Stimulated activated CD4-positive, alpha-beta T cell treated with anti-CD3 and anti-CD28 coated beads, Interleukin-12 subunit alpha, Interleukin-12 subunit beta, amount 100 ng/mL, for 4 hours (primary cell): ENCODE data around the gene SRP72.
A peak's percentile ranks its signal among the peaks of the same experiment; 100 is the strongest.
"Not testable (repeated sequence)": the region's sequence is repeated elsewhere in the genome, so short reads cannot be mapped to it uniquely, and the experiment has no call there.

Experiments used
- DNase-seq: peaks from one replicate; pipeline ENCODE4 v3.0.0-alpha.2; 2020

Gene SRP72

DNA sequence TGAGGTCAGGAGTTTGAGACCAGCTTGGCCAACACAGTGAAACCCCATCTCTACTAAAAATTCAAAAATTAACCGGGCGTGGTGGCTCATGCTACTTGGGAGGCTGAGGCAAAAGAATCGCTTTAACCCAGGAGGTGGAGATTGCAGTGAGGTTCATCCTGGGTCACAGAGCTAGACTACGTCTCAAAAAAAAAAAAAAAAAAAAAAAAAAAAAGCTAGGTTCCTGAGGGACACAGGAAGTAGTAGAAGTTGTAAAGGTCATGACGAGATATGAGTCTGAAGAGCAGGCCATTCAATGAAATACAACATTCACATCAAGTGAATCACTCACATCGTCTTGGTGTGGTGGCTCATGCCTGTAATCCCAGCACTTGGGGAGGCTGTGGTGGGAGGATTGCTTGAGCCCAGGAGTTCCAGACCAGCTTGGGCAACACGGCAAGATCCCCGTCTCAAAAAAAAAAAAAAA lies 1.1 kb upstream of the SRP72 start:
- not testable (repeated sequence) for DNase-seq

DNA sequence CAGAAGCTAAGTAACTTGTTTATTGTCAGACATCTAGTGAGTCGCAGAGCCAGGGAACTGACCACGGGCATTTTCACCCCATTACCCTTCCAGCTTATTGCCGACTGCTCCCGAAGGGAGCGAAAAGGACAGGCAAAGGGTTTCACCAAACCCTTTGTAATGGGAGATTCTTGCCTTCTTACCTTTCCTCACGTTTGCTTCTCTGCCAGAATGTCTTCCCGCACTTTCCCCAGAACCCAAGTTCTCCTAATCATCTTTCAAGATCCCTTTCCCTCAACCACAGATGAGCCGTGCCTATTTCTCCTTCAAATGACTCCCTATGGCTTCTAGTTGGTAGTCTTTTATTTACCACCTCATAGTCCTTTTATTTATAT lies 520 bp upstream of the SRP72 start:
- DNase-seq = no peak

DNA sequence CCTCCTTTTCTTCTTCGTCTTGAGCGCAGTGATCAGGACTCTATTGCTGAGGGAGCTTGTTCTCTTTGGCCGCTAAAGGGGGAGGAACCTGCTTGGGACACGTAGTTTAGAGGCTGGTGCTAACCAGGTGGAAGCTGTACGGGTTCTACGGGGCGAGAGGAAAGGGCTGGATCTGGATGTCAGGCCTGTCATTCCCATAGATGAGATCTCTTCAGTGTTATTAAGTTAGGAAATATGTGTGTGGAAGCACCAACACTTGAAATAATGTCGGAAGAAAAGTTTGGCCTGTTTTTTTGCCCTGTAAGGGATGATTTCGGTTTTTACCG lies 643 bp downstream of the SRP72 start:
- peak; percentile 17 for DNase-seq

DNA sequence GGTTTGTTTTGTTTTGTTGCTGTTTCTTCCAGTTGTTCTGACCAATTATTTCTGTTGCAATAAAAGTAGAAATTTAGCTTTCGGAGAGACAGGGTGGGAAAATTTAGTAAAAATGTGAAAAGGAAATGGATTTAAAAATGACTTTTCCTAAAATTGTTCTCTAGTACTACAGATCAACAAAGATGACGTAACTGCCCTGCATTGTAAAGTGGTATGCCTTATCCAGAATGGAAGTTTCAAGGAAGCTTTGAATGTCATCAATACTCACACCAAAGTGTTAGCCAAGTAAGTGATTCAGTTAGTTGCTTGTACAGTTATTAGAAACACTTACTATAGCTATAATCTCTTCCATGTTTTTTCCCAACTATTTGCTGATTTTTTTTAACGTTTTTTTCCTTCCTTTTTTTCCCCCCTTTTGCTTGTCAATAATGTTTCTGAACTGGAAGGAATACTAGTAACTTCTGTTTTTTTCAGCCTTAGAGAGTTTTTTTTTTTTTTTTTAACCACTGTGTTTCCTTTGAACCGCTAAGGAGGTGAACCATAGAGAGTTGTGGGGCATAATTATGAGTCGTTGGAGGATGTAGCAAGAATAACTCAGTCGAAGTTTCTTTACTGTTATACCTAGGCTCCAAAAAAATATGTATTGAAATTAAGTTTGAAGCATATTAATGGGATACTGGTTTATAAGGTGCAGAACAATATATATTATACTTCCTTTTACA lies 2.2 kb downstream of the SRP72 start:
- DNase-seq = no peak

DNA sequence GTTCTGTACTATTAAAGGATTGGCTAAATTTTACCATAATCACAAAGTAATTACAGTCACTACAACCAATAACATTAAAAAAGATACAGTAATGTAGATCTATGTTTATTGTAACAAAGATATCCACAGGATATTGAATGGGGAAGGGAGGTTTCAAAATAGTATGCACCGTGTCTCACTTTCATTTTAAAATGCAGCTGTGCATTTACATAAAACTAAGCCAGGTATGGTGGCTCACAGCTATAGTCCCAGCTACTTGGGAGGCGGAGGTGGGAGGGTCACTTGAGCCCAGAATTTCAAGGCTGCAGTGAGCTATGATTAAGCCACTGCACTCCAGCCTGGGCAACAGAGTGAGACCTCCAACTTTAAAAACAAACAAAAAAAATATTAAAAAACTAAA lies 8.5 kb downstream of the SRP72 start:
- DNase-seq = no peak

DNA sequence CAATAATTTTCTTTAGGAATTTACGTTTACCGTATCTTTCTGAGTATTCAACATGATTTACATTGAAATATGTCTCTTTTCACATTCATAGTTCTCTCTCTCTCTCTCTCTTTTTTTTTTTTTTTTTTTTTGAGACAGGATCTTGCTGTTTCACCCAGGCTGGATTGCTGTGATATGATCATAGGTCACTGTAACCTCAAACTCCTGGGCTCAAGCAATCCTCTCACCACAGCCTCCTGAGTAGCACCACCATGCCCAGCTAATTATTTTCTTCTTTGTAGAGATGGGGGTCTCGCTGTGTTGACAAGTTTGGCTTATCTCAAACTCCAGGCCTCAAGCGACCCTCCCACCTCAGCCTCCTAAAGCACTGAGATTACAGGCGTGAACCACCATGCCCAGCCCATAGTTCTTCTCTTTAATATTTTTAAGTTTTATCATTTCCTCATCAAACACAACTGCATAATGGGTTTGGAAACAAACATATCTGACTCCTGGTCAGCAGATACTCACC lies 9.8 kb downstream of the SRP72 start:
- DNase-seq = no peak

DNA sequence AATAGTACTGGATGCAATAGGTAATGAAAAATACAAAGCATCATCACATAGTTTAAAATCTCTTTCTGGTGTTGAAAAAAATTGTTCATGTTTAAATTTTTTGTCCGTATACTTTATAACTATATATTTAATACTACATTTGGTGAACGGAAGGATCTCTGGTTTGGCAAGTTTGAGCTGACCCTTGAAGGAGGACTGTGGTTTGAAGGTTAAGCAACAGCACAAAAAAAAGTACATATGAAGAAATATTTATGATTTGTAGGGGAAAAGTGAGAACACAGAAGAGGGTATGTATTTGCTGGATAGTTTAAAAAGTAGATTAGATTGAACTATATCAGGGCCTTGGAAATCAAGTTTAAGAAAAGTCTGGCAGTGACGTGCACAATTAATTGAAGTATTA lies 13.3 kb downstream of the SRP72 start:
- no peak for DNase-seq

DNA sequence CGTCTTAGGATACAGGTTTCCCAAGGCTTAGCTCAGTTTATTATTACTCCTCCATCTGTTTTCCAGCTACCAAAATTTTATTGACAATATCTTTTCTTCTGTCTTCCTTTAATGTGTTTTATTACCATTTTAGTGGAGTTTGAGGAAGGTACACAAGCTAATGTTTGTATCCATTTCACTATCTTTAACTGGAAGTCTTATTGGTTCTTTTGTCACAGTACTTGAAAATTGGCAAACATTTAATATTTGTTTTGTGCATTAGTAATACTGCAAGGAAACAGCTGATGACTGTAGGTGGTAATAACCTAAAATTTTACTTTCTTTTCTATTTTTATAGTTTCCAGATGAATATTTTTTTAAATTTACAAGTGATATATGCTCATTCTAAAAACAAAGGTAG lies 28.8 kb downstream of the SRP72 start:
- no peak for DNase-seq

DNA sequence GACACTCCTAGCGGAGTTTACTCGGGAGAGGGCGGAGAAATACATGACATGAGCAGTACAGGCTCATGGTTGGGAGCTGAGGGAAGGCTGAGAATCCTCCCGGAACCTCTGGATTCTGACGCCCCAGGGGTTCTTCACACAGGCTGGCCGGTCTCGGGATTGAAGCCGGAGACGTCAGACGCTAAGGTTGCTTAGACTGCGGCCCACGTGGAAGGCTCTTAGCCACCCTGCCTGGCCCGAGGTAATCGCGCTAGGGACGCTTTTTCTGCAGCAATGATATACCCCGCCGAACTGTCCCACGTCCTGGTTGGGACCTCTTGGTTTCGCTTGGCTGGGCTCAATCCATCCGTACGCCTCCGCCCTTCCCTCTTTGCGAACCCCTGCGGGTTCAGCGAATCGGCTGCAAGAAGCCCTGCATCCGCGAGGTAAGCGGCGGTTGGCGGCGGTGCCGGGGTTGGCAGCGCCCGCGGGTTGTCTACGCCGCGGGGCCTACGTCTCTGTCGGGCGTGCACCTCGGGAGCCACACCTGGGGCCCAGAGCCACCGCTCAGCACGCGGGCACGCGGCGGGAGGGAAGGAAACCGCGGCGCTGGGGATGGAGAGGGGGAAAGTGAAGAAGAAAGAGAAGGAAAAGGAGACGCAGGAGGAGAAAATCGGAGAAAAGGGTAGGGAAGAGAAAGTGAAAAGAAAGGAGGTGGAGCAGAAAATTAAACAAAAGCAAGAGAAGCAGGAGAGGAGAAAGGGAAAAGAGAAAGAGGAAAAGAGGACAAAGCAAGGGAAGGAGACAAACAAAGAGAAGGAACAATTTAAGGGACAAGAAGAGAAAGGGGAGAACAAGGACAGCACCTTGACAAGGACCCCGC lies 38.1 kb downstream of the SRP72 start, which contains the start of gene ARL9:
ARL9 (plus strand) TSS at position 523 of the 862 bp plus-strand sequence; CDS start at position 595, 72 bp downstream.
- DNase-seq = peak; percentile 51

DNA sequence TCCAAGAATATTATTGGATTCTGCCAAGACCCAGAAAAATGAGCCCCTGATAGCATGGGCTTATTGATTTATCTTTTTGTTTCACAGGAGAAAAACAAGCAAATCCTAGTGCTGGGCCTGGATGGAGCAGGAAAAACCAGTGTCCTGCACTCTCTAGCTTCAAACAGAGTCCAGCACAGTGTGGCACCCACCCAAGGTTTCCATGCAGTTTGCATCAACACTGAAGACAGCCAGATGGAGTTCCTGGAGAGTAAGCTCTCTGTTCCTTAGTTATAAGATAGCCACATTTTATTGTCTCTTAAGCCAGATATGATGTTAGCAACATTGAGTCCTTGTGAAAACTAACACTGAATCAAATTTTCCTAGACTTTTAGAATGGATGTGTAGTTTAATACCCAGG lies 43.7 kb downstream of the SRP72 start:
- DNase-seq = no peak

DNA sequence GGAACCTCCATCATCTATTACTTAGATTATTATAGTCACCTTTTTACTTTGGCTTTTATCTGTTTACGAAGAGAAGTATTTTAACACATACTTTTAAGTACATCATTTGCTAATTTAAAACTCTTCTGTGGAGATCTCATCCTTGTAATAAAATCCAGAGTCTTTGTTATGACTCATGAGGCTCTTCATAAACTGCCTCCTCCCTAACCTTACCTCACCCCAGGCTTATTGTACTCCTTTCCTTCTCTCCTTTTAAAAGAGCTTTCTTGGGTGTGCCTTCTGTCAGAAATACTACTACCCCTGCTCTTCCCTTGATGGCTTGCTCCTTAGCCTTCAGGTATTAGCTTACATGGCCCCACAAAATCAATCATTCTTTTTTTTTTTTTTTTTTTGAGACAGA lies 44.7 kb downstream of the SRP72 start:
- no peak for DNase-seq

DNA sequence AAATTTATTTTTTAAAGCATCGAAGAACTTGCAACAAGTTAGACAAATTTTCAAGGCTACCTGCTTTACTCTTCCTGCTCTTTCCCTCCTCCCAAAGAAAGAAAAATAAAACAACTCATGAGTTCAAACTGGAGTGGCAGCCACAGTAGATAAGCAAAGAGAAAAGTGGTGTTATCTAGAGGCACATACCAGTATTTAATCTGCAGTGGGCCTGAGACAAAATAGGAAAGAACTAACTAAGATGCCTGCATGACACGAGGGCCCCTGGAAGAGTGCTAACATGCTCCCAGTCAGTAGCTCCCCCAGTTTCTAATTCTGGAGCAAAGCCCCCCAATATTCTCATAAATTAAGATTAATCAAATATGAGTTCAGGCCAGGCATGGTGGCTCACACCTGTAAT lies 46.1 kb downstream of the SRP72 start:
- no peak for DNase-seq

DNA sequence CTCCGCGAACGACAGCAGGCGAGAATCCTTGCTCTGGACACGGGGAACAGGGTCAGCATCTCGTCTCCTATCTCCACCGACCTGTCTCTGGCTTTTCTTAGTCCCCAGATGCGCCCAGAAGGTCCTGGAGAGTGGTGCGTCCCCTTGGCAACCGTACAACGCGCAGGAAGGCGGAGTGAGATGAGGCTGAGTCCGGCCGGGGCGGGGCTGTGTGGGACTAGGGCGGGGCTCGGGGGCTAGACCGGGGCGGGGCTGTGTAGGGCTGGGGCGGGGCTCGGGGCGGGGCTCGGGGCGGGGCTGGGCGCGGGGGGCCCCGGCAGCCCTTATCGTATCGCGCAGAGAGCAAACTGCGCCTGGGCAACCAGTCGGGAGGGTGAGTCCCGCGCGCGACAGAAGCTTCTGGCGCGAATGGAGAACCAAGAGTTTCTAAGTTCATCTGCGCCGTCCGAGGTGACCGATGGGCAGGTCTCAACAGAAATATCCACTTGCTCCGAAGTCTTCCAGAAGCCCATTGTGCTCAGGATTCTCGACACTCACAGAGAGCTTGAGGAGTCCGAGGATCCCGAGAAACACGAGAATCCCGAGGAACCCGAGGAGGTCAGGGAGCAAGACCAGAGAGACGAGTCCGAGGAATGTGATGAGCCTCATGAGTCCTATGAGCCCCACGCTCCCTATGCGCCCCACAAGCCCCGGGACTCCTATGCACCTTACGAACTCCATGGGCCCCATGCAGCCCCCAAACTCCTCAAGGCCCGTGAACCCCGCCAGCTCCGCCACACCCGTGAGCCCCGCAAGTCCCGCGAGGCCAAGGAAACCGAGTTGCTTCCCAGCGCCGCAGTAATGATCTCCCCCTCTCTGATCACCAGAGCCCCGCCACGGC lies 63.1 kb downstream of the SRP72 start:
- DNase-seq = peak; percentile 84

DNA sequence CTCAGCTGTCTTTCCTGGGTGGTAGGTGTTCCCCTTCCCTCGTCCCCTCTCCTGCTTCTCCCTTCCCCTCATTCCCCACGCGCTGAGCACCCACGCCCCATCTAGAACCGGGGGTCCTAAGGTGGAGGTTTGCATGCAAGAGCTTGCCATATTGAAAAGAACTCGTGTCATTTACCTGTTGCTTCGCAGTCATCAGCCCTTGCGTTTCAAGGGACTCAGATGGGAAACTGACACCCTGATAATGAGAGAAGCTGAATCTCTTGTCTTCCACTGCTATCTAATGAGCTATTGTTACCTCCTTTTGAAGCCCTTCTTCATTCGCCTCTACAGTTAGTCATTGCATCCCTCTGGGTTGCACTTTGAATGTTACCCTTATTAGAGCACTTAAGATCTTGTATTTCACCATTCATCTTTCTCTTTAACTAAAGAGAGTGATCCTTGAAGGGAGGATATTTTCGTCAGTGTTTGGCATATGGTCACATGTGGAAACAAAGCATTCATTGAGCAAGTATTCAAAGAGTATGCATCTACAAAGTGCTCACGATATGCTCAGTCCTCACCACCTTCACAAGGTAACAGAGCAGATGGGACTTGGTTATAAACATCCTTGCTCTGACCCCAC lies 63.8 kb downstream of the SRP72 start:
- no peak for DNase-seq

DNA sequence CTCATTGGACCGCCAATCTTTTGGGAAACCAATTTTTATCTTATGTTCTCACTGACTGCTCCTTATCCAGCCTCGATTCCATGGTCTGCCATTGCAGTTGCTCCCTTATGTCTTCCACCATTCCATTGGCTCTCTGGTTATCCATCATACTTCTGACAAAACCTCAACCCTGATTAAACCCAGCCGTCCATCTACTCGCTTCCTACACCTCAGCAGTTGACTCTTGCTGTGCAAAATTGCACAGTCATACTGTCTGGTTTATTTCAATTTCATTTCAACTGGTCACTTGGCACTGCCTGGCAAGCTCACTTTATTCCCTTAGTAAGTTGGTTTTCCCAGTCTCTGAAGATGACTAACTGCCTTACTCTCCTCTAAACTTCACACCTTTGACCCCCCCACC lies 64.4 kb downstream of the SRP72 start:
- DNase-seq = no peak

DNA sequence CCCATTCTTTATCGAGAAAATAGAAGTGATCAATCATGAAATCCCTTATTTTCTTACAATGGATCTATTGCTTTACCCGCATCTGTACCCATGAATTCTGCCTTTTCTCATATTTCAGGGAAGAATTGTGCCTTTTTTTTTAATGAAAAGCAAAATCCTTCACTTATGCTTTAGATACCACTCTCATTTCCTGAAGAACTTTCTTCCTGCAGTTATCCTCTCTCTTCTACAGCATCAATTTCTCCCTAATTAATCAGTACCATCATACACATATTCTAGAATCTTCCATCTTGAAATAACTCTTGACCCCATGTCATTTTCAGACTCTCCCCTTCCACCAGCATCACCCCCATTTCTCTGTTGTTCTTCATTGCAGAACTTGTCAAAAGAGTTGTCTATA lies 64.8 kb downstream of the SRP72 start:
- DNase-seq = no peak

DNA sequence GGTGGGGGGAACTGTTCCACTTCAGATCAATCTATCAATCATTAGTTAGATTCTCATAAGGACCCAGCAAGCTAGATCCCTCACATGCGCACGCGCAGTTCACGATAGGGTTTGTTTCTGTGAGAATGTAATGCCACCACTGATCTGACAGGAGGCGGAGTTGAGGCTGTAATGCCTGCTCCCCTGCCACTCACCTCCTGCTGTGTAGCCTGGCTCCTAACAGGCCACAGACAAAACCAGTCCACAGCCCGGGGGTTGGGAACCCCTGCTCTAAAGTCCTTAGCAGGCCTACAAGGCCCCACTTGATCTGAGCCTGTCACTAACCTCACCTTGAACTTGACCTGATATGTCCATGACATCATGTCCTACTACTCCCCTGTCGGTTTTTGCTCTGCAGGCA lies 68.5 kb downstream of the SRP72 start:
- no peak for DNase-seq

DNA sequence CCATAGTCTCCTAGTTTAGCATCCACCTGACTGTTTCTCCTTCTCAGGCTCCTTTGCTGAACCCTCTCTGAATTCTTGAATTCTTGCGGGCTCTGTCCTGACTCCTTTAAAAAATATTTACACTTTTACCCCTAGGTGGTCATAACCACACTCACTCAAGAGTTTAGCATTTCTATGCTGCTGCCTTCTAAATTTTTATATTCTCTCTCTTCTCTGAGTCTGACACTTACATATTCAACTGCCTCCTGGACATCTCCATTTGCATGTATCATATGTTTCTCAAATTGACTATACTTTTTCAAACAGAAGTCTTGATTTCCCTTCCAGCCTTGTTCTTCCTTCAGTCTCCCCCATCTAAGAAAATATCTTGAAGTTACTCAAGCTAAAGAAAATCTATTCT lies 69.7 kb downstream of the SRP72 start:
- DNase-seq = no peak

DNA sequence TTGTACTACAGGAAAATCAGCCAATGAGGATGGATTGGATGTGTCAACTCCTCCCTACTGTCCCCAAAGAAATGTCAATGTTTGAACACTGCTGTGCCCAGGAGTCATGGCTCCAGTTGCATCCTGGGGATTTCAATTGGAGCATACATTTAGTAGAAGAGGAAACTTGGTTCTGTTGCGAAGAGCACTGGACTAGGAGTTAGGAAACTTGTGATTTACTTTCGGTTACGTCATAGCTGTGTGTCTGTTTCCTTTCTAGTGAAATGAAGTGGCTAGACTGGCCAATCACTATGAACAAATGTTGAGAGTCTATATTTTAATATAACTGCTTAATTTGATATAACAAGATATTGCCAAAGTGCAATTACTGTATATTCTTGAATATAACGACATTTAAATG lies 73.4 kb downstream of the SRP72 start:
- no peak for DNase-seq

DNA sequence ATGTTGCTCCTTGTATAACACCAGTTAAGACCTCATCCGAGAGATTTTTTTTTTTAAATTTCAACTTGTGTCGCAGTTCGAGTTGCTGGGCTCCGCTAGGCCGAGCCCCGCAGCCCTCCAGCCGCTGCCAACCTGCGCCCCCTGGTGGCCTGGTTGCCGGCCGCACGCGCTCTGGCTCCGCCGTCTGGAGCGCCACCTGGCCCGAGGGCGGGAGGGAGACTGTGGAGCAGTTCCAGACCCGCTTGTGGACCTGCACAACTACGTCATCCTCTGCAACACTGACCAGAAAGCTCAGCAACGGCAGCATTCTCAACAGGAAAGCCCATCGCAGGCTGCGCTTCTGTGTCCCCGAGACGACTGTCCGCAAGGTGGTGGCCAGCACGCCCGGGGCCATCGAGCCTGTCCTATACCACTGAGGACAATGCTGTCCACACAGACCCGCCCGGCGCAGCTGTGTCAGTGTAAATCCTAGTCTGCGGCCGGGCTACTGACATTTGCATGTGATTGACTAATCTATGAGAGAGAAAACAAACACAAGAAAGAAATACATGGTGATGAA lies 77.2 kb downstream of the SRP72 start:
- peak; percentile 88 for DNase-seq

DNA sequence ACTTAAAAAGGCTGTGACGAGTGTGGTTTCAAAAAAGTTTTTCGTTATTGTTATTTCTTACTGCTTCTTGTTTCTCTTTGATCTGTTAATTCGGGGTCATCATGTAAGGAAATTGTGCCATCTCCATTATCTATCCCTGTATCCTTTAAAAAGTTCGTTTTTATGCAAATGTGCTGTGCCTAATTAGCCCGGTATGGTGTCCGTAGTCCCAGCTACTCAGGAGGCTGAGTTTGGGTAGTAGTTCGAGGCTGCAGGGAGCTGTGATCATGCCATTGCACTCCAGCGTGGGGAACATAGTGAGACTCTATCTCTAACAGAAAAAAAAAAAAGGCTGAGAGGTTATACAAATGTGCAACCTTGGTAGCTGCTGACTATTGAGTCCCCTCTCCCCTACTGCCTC lies 83.2 kb downstream of the SRP72 start:
- no peak for DNase-seq

DNA sequence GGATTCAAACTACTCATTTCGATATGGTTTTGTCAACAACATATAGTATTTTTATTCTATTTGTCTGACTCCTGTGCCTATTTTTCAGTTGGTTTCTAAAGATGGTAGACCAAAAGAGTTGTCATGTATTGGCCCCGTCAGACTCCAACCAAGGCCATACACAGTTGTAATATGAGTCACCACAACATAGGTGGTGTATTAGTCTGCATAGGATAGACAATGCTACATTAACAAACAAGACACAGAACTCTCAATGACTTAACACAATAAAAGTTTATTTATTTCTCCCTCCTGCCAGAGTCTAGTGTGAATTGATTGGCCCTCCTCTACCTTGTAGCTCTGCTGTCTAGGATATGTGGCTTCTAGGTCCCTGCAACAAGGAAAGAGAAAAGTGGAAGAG lies 84.1 kb downstream of the SRP72 start:
- DNase-seq = no peak
